GM19328 (cell line): ENCODE measurements around the gene IPO9.
"Not testable (repeated sequence)": the region's sequence is repeated elsewhere in the genome, so short reads cannot be mapped to it uniquely, and the experiment has no call there.

ENCODE experiments used
- ATAC-seq: cut with Tn5 transposase; IDR thresholded peaks from one replicate; pipeline ENCODE4 v1.9.1; 2021; ENCODE audit warnings: mild to moderate bottlenecking, moderate library complexity; ENCODE audit not compliant: unreplicated experiment

The IPO9 gene

GRCh38 chr1:201900476-201900875 is 71.5 kb downstream of the IPO9 start:
- no peak for ATAC-seq

GRCh38 chr1:201901036-201901435 is 72.1 kb downstream of the IPO9 start:
- not testable (repeated sequence) for ATAC-seq

- no peak for ATAC-seq
Measured at GRCh38 chr1:201902198-201902597, 73.2 kb downstream of the IPO9 start.

- ATAC-seq, result no peak
Measured at GRCh38 chr1:201903135-201903534, 74.2 kb downstream of the IPO9 start.

GRCh38 chr1:201904579-201904978 is 75.6 kb downstream of the IPO9 start:
- ATAC-seq, result no peak

- ATAC-seq, result no peak
Measured at GRCh38 chr1:201905234-201905890, 76.4 kb downstream of the IPO9 start.

- ATAC-seq, result no peak
Measured at GRCh38 chr1:201906336-201906735, 77.4 kb downstream of the IPO9 start.

GRCh38 chr1:201907621-201908020 is 78.7 kb downstream of the IPO9 start:
- no peak for ATAC-seq

- ATAC-seq, result no peak
Measured at GRCh38 chr1:201911826-201912571, 83.0 kb downstream of the IPO9 start.

- no peak for ATAC-seq
Measured at GRCh38 chr1:201912832-201913231, 83.9 kb downstream of the IPO9 start.

- ATAC-seq, result no peak
Measured at GRCh38 chr1:201914456-201915235, 85.7 kb downstream of the IPO9 start.

- no peak for ATAC-seq
Measured at GRCh38 chr1:201916649-201917249, 87.8 kb downstream of the IPO9 start.

GRCh38 chr1:201917362-201918033 is 88.5 kb downstream of the IPO9 start:
- ATAC-seq, result no peak

- no peak for ATAC-seq
Measured at GRCh38 chr1:201918343-201918742, 89.4 kb downstream of the IPO9 start.

GRCh38 chr1:201921952-201922558 is 93.1 kb downstream of the IPO9 start:
- ATAC-seq, result no peak

- ATAC-seq, result no peak
Measured at GRCh38 chr1:201925301-201925567, 96.3 kb downstream of the IPO9 start.

- no peak for ATAC-seq
Measured at GRCh38 chr1:201925981-201926645, 97.2 kb downstream of the IPO9 start.

- ATAC-seq, result no peak
Measured at GRCh38 chr1:201928266-201928665, 99.3 kb downstream of the IPO9 start.

GRCh38 chr1:201930137-201930536 is 101.2 kb downstream of the IPO9 start:
- ATAC-seq, result no peak

GRCh38 chr1:201930803-201931202 is 101.8 kb downstream of the IPO9 start:
- no peak for ATAC-seq
